NCI-H146 treated with DMSO at 0.1 percent for 48 hours (cell line): ENCODE results near the gene ERCC5.

Experiments used
- DNase-seq: peaks from one replicate; lab custom pipeline; 2025; ENCODE audit not compliant: unreplicated experiment; lab: John Stamatoyannopoulos, UW

The ERCC5 gene

GRCh38 chr13:102917019-102917418, 71.2 kb downstream of the ERCC5 start:
- no peak for DNase-seq

DNA sequence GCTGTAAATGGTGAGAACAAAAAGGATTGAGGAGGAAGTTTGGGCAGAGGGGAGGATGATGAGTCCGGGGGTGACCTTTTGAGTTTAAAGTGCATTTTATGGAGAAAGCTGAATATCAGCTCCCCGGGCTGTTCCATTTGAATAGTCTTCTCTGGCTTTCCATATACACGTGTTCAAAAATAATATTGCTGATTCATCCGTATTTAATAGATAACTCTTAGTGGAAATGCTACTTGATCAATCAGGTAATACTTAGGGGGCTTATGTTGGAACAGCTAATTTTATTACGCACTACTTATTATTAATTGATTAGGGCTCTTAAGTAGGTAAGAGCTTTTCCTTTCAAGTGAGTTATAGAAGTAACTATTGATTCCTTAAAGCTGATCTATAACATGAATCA, 76.4 kb downstream of the ERCC5 start:
- no peak for DNase-seq
